Liver (tissue), 9 donors: ENCODE measurements around the gene GABBR2. TPM values are rescaled to one million over a fixed set of nuclear protein-coding genes. Genes with fewer than 3 reads are reported as not detected.

ENCODE experiments used
- DNase-seq: peaks from one replicate; pipeline ENCODE4 v3.0.0-alpha.2; 2017; ENCODE audit warnings: low spot score
- H3K27ac ChIP-seq, 2 donors: one replicate each; pipeline ENCODE4 v1.7.0; 2013; ENCODE audit warnings: inconsistent platforms in 2 of 2, low read length in 2 of 2, control low read depth in 1 of 2, low read depth in 1 of 2, mild to moderate bottlenecking in 1 of 2
- H3K27me3 ChIP-seq, 4 donors: one replicate each; pipeline versions ENCODE4 v1.6.1 to v1.7.0; 2013; ENCODE audit warnings: low read length in 3 of 4, inconsistent platforms in 1 of 4, mild to moderate bottlenecking in 1 of 4, moderate library complexity in 1 of 4; ENCODE audit not compliant: control insufficient read depth in 4 of 4, insufficient read depth in 4 of 4
- H3K36me3 ChIP-seq, 4 donors: one replicate each; pipeline versions ENCODE4 v1.6.1 to v1.7.0; 2013; ENCODE audit warnings: low read length in 3 of 4, mild to moderate bottlenecking in 3 of 4, low read depth in 1 of 4, moderate library complexity in 1 of 4; ENCODE audit not compliant: control insufficient read depth in 4 of 4, insufficient read depth in 3 of 4
- H3K4me1 ChIP-seq, 4 donors: one replicate each; pipeline versions ENCODE4 v1.6.1 to v1.7.0; 2013; ENCODE audit warnings: low read length in 3 of 4, mild to moderate bottlenecking in 3 of 4, moderate library complexity in 1 of 4; ENCODE audit not compliant: control insufficient read depth in 4 of 4, insufficient read depth in 4 of 4
- H3K4me3 ChIP-seq, 3 donors: one replicate each; pipeline versions ENCODE4 v1.6.1 to v1.7.0; 2013; ENCODE audit warnings: low read length in 3 of 3, control low read depth in 1 of 3, low read depth in 1 of 3, mild to moderate bottlenecking in 1 of 3
- H3K9ac ChIP-seq, 2 donors: one replicate each; pipeline ENCODE4 v1.7.0; 2013; ENCODE audit warnings: low read length in 2 of 2, mild to moderate bottlenecking in 2 of 2, moderate library complexity in 2 of 2, control low read depth in 1 of 2, low read depth in 1 of 2
- H3K9me3 ChIP-seq, 4 donors: one replicate each; pipeline versions ENCODE4 v1.6.1 to v1.7.0; 2013; ENCODE audit warnings: low read length in 3 of 4; ENCODE audit not compliant: control insufficient read depth in 4 of 4
- EGR1 ChIP-seq, 2 donors: IDR thresholded peaks; 2 replicates each; pipeline ENCODE4 v1.6.1; 2016 to 2018; ENCODE audit warnings: antibody characterized with exemption in 2 of 2, low read depth in 2 of 2
- FOXA1 ChIP-seq: IDR thresholded peaks from 2 replicates; pipeline ENCODE4 v1.6.1; 2016; ENCODE audit warnings: antibody characterized with exemption
- FOXA2 ChIP-seq: IDR thresholded peaks from 2 replicates; pipeline ENCODE4 v1.6.1; 2016; ENCODE audit warnings: antibody characterized with exemption
- GABPA ChIP-seq, 2 donors: IDR thresholded peaks in 1 of 2; conservative IDR thresholded peaks in 1 of 2; 2 replicates each; pipeline ENCODE4 v1.6.1; 2016; ENCODE audit warnings: antibody characterized with exemption in 2 of 2, mild to moderate bottlenecking in 1 of 2, moderate library complexity in 1 of 2
- HNF4A ChIP-seq, 2 donors: conservative IDR thresholded peaks; 2 replicates each; pipeline ENCODE4 v1.6.1; 2016; ENCODE audit warnings: antibody characterized with exemption in 2 of 2, mild to moderate bottlenecking in 2 of 2
- HNF4G ChIP-seq: IDR thresholded peaks from 2 replicates; pipeline ENCODE4 v1.6.1; 2016; ENCODE audit warnings: antibody characterized with exemption
- JUND ChIP-seq, 2 donors: IDR thresholded peaks; 2 replicates each; pipeline ENCODE4 v1.6.1; 2016; ENCODE audit warnings: antibody characterized with exemption in 2 of 2
- NR2F2 ChIP-seq: IDR thresholded peaks from 2 replicates; pipeline ENCODE4 v1.6.1; 2016; ENCODE audit warnings: antibody characterized with exemption
- RAD21 ChIP-seq, 2 donors: IDR thresholded peaks; 2 replicates each; pipeline ENCODE4 v1.6.1; 2016; ENCODE audit warnings: antibody characterized with exemption in 2 of 2, mild to moderate bottlenecking in 2 of 2
- RXRA ChIP-seq, 2 donors: IDR thresholded peaks; 2 replicates each; pipeline ENCODE4 v1.6.1; 2017 to 2018; ENCODE audit warnings: antibody characterized with exemption in 2 of 2, mild to moderate bottlenecking in 1 of 2
- SP1 ChIP-seq: IDR thresholded peaks from 2 replicates; pipeline ENCODE4 v1.6.1; 2018; ENCODE audit warnings: antibody characterized with exemption, mild to moderate bottlenecking
- TAF1 ChIP-seq: conservative IDR thresholded peaks from 2 replicates; pipeline ENCODE4 v1.6.1; 2016; ENCODE audit warnings: antibody characterized with exemption, mild to moderate bottlenecking
- YY1 ChIP-seq: IDR thresholded peaks from 2 replicates; pipeline ENCODE4 v1.6.1; 2016; ENCODE audit warnings: antibody characterized with exemption, mild to moderate bottlenecking
- WGBS: extraction: QIAGEN DNeasy Blood & Tissue Kit; methylation state at CpG from one replicate; pipeline ENCODE4 v1.1.7; 2013; 5-methylcytosine and 5-hydroxymethylcytosine counted together
- polyA plus RNA-seq, 2 donors: library from polyadenylated mRNA; stranded (reverse) in 1 of 2; unstranded in 1 of 2; fragments of 200-250 nt in 1 of 2; fragments of >200 nt in 1 of 2; fragmentation: Nextera tagmentation in 1 of 2; extraction: Ambion mirVana in 1 of 2; gene quantifications; one replicate each; pipeline versions ENCODE4 v1.2.1 to v1.2.3, GENCODE V29; 2013 to 2015
- total RNA-seq, 2 donors: library from RNA; depleted of rRNA; stranded (reverse); fragments of >200 nt; gene quantifications; one replicate each; pipeline ENCODE4 v1.2.3, GENCODE V29; 2014
- TF ChIP-seq, protein P1 (sequence below): IDR thresholded peaks from 2 replicates; pipeline ENCODE4 v1.6.1; 2016; ENCODE audit warnings: antibody characterized with exemption, mild to moderate bottlenecking
- TF ChIP-seq, protein P2 (sequence below): IDR thresholded peaks from 2 replicates; pipeline ENCODE4 v1.6.1; 2016; ENCODE audit warnings: antibody characterized with exemption
- TF ChIP-seq, protein P3 (sequence below): IDR thresholded peaks from 2 replicates; pipeline ENCODE4 v1.6.1; 2016; ENCODE audit warnings: antibody characterized with exemption
- TF ChIP-seq, protein P4 (sequence below): IDR thresholded peaks from 2 replicates; pipeline ENCODE4 v1.6.1; 2016; ENCODE audit warnings: antibody characterized with exemption
- TF ChIP-seq, protein P5 (sequence below): fragments of 150-350 bp; IDR thresholded peaks from 2 replicates; pipeline ENCODE4 v1.5.1; 2017; ENCODE audit warnings: improper control_type of control experiment, low read depth, low read length; ENCODE audit not compliant: missing input control
- donor health status: healthy.
- donor health status: healthy.
- donor health status: healthy.
- donor health status: healthy.
- donor health status: healthy.

The GABBR2 gene
- total and polyA plus RNA-seq, 4 donors, result 0.03 to 0.23 (median 0.08) TPM; not detected in 1

DNA sequence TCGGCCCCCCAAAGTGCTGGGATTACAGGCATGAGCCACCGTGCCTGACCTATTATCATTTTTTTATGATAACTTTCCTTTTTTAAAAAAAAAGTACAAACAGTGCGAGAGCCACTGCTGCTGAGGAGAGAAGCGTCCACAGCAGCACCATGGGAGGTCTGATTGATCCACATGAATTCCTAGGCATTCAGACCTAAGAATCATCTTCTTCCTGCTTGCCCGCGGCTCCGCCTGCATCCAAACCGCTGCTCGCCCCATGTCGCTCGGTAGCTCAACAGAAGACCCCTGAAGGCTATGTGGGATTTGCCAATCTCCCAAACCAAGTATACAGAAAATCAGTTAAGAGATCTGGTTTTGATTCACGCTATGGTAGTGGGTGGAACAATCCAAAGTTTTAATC is 102.0 kb downstream of the GABBR2 start:
- H3K27ac ChIP-seq, result no peak overlapping the region
- H3K9me3 ChIP-seq, result no peaks in the 10 kb centered on the region
- H3K27me3 ChIP-seq, result no peaks in the 10 kb centered on the region
- 91% methylated on average over 12 of the region's 12 CpGs for WGBS
- no peak overlapping the region for H3K9ac ChIP-seq
- TF ChIP-seq NR2F2 (no peak), RAD21 (IDR thresholded peaks at IDR 0.05) (no peak), EGR1 (IDR thresholded peaks at IDR 0.05; ENCODE audit: low read depth in 2 of 2) (no peak), JUND (IDR thresholded peaks at IDR 0.05) (no peak), FOXA2 (no peak), TAF1 (no peak), FOXA1 (no peak), SP1 (no peak), RXRA (IDR thresholded peaks at IDR 0.05) (no peak), HNF4G (no peak), YY1 (no peak), GABPA (IDR thresholded peaks at IDR 0.05 in 1 of 2, conservative IDR thresholded peaks at IDR 0.05 in 1 of 2) (no peak), HNF4A (conservative IDR thresholded peaks at IDR 0.05) (no peak)
- TF ChIP-seq, protein P1, sequence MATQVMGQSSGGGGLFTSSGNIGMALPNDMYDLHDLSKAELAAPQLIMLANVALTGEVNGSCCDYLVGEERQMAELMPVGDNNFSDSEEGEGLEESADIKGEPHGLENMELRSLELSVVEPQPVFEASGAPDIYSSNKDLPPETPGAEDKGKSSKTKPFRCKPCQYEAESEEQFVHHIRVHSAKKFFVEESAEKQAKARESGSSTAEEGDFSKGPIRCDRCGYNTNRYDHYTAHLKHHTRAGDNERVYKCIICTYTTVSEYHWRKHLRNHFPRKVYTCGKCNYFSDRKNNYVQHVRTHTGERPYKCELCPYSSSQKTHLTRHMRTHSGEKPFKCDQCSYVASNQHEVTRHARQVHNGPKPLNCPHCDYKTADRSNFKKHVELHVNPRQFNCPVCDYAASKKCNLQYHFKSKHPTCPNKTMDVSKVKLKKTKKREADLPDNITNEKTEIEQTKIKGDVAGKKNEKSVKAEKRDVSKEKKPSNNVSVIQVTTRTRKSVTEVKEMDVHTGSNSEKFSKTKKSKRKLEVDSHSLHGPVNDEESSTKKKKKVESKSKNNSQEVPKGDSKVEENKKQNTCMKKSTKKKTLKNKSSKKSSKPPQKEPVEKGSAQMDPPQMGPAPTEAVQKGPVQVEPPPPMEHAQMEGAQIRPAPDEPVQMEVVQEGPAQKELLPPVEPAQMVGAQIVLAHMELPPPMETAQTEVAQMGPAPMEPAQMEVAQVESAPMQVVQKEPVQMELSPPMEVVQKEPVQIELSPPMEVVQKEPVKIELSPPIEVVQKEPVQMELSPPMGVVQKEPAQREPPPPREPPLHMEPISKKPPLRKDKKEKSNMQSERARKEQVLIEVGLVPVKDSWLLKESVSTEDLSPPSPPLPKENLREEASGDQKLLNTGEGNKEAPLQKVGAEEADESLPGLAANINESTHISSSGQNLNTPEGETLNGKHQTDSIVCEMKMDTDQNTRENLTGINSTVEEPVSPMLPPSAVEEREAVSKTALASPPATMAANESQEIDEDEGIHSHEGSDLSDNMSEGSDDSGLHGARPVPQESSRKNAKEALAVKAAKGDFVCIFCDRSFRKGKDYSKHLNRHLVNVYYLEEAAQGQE, result no peak
- TF ChIP-seq, protein P2, sequence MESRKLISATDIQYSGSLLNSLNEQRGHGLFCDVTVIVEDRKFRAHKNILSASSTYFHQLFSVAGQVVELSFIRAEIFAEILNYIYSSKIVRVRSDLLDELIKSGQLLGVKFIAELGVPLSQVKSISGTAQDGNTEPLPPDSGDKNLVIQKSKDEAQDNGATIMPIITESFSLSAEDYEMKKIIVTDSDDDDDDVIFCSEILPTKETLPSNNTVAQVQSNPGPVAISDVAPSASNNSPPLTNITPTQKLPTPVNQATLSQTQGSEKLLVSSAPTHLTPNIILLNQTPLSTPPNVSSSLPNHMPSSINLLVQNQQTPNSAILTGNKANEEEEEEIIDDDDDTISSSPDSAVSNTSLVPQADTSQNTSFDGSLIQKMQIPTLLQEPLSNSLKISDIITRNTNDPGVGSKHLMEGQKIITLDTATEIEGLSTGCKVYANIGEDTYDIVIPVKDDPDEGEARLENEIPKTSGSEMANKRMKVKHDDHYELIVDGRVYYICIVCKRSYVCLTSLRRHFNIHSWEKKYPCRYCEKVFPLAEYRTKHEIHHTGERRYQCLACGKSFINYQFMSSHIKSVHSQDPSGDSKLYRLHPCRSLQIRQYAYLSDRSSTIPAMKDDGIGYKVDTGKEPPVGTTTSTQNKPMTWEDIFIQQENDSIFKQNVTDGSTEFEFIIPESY, result no peak
- TF ChIP-seq, protein P3, sequence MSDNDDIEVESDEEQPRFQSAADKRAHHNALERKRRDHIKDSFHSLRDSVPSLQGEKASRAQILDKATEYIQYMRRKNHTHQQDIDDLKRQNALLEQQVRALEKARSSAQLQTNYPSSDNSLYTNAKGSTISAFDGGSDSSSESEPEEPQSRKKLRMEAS, result no peak
- TF ChIP-seq, protein P4, sequence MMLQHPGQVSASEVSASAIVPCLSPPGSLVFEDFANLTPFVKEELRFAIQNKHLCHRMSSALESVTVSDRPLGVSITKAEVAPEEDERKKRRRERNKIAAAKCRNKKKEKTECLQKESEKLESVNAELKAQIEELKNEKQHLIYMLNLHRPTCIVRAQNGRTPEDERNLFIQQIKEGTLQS, result no peak
- TF ChIP-seq, protein P5, sequence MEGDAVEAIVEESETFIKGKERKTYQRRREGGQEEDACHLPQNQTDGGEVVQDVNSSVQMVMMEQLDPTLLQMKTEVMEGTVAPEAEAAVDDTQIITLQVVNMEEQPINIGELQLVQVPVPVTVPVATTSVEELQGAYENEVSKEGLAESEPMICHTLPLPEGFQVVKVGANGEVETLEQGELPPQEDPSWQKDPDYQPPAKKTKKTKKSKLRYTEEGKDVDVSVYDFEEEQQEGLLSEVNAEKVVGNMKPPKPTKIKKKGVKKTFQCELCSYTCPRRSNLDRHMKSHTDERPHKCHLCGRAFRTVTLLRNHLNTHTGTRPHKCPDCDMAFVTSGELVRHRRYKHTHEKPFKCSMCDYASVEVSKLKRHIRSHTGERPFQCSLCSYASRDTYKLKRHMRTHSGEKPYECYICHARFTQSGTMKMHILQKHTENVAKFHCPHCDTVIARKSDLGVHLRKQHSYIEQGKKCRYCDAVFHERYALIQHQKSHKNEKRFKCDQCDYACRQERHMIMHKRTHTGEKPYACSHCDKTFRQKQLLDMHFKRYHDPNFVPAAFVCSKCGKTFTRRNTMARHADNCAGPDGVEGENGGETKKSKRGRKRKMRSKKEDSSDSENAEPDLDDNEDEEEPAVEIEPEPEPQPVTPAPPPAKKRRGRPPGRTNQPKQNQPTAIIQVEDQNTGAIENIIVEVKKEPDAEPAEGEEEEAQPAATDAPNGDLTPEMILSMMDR, result no peak
- H3K4me1 ChIP-seq, result no peaks in the 10 kb centered on the region
- H3K4me3 ChIP-seq, result no peak overlapping the region
- DNase-seq, result no peak
- no peaks in the 10 kb centered on the region for H3K36me3 ChIP-seq
